Measurements from ENCODE around the gene PRRC2B. TPM values are rescaled to one million over a fixed set of nuclear protein-coding genes. Genes with fewer than 3 reads are reported as not detected.

PRRC2B gene
- total and polyA plus RNA-seq, 11 donors: 59.9 to 193 (median 118) TPM

- Histone ChIP-seq H3K9me3 (peaks cover 0 to 12% (median 6%) of the 10 kb centered on the region in 12 donors), H3K36me3 (no peaks in the 10 kb centered on the region), H3K27ac (no peak overlapping the region), H3K27me3 (no peaks in the 10 kb centered on the region), H3K4me1 (peaks cover 0 to 5% (median 0%) of the 10 kb centered on the region in 12 donors), H3K4me3 (no peak overlapping the region)
- 92 to 96% (median 94%) methylated on average over 19 of the region's 19 CpGs for WGBS, 4 donors
- ATAC-seq (no peak), DNase-seq (no peak)
- TF ChIP-seq POLR2A (IDR thresholded peaks at IDR 0.05) (no peak), CTCF (IDR thresholded peaks at IDR 0.05) (no peak)
- intact Hi-C loops (cut with DNase I): loop anchor here in 1 of 10 donors (10.0 kb wide), 1 partner anchor 207 kb away; the partner anchor contains the start of gene RAPGEF1
These were observed 144.1 kb downstream of the PRRC2B start for GRCh38 chr9:131537946-131538345.

DNA sequence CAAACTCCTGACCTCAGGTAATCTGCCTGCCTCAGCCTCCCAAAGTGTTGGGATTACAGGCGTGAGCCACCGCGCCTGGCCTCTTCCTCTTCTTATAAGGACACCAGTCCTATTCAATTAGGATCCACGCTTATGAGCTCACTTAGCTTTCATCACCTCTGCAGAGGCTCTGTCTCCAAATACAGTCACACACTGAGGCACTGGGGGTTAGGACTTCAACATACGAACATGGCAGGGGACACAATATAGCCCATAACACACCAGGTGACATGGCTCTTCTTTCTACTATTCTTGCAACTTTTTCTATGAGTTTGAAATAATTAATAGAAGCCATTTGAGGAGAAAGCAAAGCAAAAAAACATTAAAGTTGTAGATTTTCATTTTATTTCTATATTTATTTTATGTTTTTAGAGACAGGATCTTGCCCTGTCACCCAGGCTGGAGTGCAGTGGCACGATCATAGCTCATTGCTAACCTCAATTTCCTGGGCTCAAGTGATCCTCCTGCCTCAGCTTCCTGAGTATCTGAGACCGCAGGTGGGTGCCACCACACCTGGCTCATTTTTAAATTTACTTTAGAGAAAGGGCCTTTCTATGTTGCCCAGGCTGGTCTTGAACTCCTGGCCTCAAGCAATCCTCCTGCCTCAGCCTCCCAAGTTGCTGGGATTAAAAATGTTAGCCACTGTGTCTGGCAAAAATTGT is 145.5 kb downstream of the PRRC2B start:
- no peaks in the 10 kb centered on the region for H3K36me3 ChIP-seq
- no peak overlapping the region for H3K27ac ChIP-seq
- peaks cover 0 to 8% (median 0%) of the 10 kb centered on the region in 9 donors for H3K27me3 ChIP-seq
- peaks cover 0 to 25% (median 16%) of the 10 kb centered on the region in 12 donors for H3K9me3 ChIP-seq
- H3K4me3 ChIP-seq: no peak overlapping the region
- WGBS, 4 donors: 86 to 87% (median 86%) methylated on average over 7 of the region's 7 CpGs
- ATAC-seq (no peak), DNase-seq (no peak)
- TF ChIP-seq CTCF (IDR thresholded peaks at IDR 0.05) (no peak), POLR2A (IDR thresholded peaks at IDR 0.05) (no peak)
- intact Hi-C loops (cut with DNase I): loop anchor here in 1 of 10 donors (10.0 kb wide), 1 partner anchor 205 kb away; the partner anchor contains the start of gene RAPGEF1
- peaks cover 0 to 5% (median 0%) of the 10 kb centered on the region in 12 donors for H3K4me1 ChIP-seq

- Histone ChIP-seq H3K4me3 (no peak overlapping the region), H3K27ac (no peak overlapping the region), H3K27me3 (peaks cover 7 to 45% (median 27%) of the 10 kb centered on the region in 9 donors), H3K9me3 (peaks cover 0 to 27% (median 16%) of the 10 kb centered on the region in 12 donors), H3K4me1 (peaks cover 0 to 20% (median 8%) of the 10 kb centered on the region in 12 donors), H3K36me3 (no peaks in the 10 kb centered on the region)
- WGBS, 4 donors: 89 to 94% (median 92%) methylated on average over 6 of the region's 6 CpGs
- TF ChIP-seq CTCF (IDR thresholded peaks at IDR 0.05) (no peak), POLR2A (IDR thresholded peaks at IDR 0.05) (no peak)
- ATAC-seq (no peak), DNase-seq (no peak)
- intact Hi-C loops (cut with DNase I): no loop called here
These were observed 149.3 kb downstream of the PRRC2B start for GRCh38 chr9:131543141-131543540.

- Histone ChIP-seq H3K27ac (no peak within 1 kb of the TSS), H3K4me1 (peaks cover 0 to 20% (median 8%) of the 10 kb centered on the region in 12 donors), H3K4me3 (peak within 1 kb of the TSS in 4 of 12 donors; percentile 20 to 41 (median 32)), H3K9me3 (peaks cover 0 to 27% (median 16%) of the 10 kb centered on the region in 12 donors), H3K27me3 (peaks cover 11 to 52% (median 39%) of the 10 kb centered on the region in 9 donors), H3K36me3 (no peaks in the 10 kb centered on the region)
- WGBS, 4 donors: 20 to 43% (median 27%) methylated on average over 28 to 50 of the region's 50 CpGs
- intact Hi-C loops (cut with DNase I): no loop called here
- ATAC-seq (peak in 2 of 4 donors; percentile 12 to 44), DNase-seq (peak in 1 of 5 donors; percentile 65)
- TF ChIP-seq CTCF (IDR thresholded peaks at IDR 0.05): no peak
- no peak for TF ChIP-seq POLR2A (IDR thresholded peaks at IDR 0.05)
These were observed 151.3 kb downstream of the PRRC2B start, which contains the start of gene PRRT1B for GRCh38 chr9:131545003-131545785. Gene PRRT1B (plus strand): TSS chr9:131545523. CDS start chr9:131545616, 93 bp downstream.
